AG04450 (cell line): ENCODE results near the gene DNAH10. TPM values are rescaled to one million over a fixed set of nuclear protein-coding genes. Genes with fewer than 3 reads are reported as not detected.

Experiments
- CTCF ChIA-PET: fragments of 300-600, 350-600 bp; formaldehyde crosslinking; extraction: SDS; loops from one replicate; lab custom pipeline; 2022; ENCODE audit warnings: antibody characterized with exemption, inconsistent platforms; lab: Charles Lee
- POLR2A ChIA-PET: fragments of 350-600 bp; formaldehyde crosslinking; extraction: SDS; loops from one replicate; lab custom pipeline; 2021; ENCODE audit warnings: antibody characterized with exemption, inconsistent platforms; lab: Yijun Ruan, JAX
- DNase-seq: peaks from one replicate; pipeline ENCODE4 v3.0.0-alpha.2; 2011; ENCODE audit warnings: low read depth, low spot score
- H3K27ac ChIP-seq: one replicate; pipeline ENCODE4 v1.5.1; 2012; ENCODE audit warnings: low read depth, low read length, control low read depth
- H3K27me3 ChIP-seq: one replicate; pipeline ENCODE4 v1.6.0; 2012; ENCODE audit warnings: low read length; ENCODE audit not compliant: control insufficient read depth, insufficient read depth
- H3K4me3 ChIP-seq: 2 replicates; pipeline ENCODE4 v1.5.1; 2011; ENCODE audit warnings: mild to moderate bottlenecking, low read depth, low read length, control low read depth
- H3K9me3 ChIP-seq: 2 replicates; pipeline ENCODE4 v1.5.1; 2012; ENCODE audit warnings: low read length; ENCODE audit not compliant: control insufficient read depth, insufficient read depth
- CTCF ChIP-seq: IDR thresholded peaks from 2 replicates; pipeline ENCODE4 v1.5.1; 2011; ENCODE audit warnings: low read depth, low read length, control low read depth, inconsistent platforms
- polyA plus RNA-seq: library from polyadenylated mRNA; depleted of rRNA; stranded (reverse); fragments of >200 nt; gene quantifications from 2 replicates; pipeline ENCODE4 v1.2.3, GENCODE V29; 2011

The DNAH10 gene
- polyA plus RNA-seq, 1 experiment: 9.1 TPM

- TF ChIP-seq CTCF: no peak
- ChIA-PET CTCF (interaction anchor here (0.6 to 0.7 kb wide), 2 partner anchors 17 to 306 kb away, joined by 3 to 4 read pairs; no protein-coding TSS in a partner anchor), POLR2A (interaction anchor here (0.7 kb wide), 1 partner anchor 19 kb away, joined by 4 read pairs; no protein-coding TSS in a partner anchor)
- Histone ChIP-seq H3K27ac (no peak overlapping the region), H3K27me3 (peaks cover 4% of the 10 kb centered on the region), H3K4me3 (no peak overlapping the region), H3K9me3 (no peaks in the 10 kb centered on the region; the same call in 1 of the 2 replicates)
- no peak for DNase-seq
These were observed 91.4 kb downstream of the DNAH10 start for GRCh38 chr12:123853396-123854070.

GRCh38 chr12:123854232-123854631 lies 92.1 kb downstream of the DNAH10 start:
- no peak overlapping the region for H3K4me3 ChIP-seq
- CTCF ChIA-PET: interaction anchor here (0.6 to 0.7 kb wide), 2 partner anchors 17 to 305 kb away, joined by 3 to 4 read pairs; no protein-coding TSS in a partner anchor
- no peak overlapping the region for H3K27ac ChIP-seq
- H3K27me3 ChIP-seq: peaks cover 2% of the 10 kb centered on the region
- no peak for TF ChIP-seq CTCF
- DNase-seq: no peak
- no peaks in the 10 kb centered on the region; the same call in 1 of the 2 replicates for H3K9me3 ChIP-seq
- POLR2A ChIA-PET: interaction anchor here (0.7 kb wide), 1 partner anchor 18 kb away, joined by 4 read pairs; no protein-coding TSS in a partner anchor

GRCh38 chr12:123854918-123855317 lies 92.8 kb downstream of the DNAH10 start:
- H3K9me3 ChIP-seq: no peaks in the 10 kb centered on the region; the same call in 1 of the 2 replicates
- no peak for DNase-seq
- ChIA-PET CTCF (no interaction called here), POLR2A (no interaction called here)
- H3K27ac ChIP-seq: no peak overlapping the region
- no peak for TF ChIP-seq CTCF
- H3K27me3 ChIP-seq: no peaks in the 10 kb centered on the region
- H3K4me3 ChIP-seq: no peak overlapping the region

GRCh38 chr12:123856681-123857080 lies 94.6 kb downstream of the DNAH10 start:
- TF ChIP-seq CTCF: no peak
- Histone ChIP-seq H3K27ac (no peak overlapping the region), H3K27me3 (peaks cover 4% of the 10 kb centered on the region), H3K4me3 (no peak overlapping the region), H3K9me3 (no peaks in the 10 kb centered on the region)
- POLR2A ChIA-PET: no interaction called here
- DNase-seq: no peak
- CTCF ChIA-PET: no interaction called here

- ChIA-PET CTCF (no interaction called here), POLR2A (no interaction called here)
- TF ChIP-seq CTCF: no peak
- no peaks in the 10 kb centered on the region for H3K9me3 ChIP-seq
- H3K4me3 ChIP-seq: no peak overlapping the region
- peaks cover 9% of the 10 kb centered on the region for H3K27me3 ChIP-seq
- DNase-seq: no peak
- H3K27ac ChIP-seq: no peak overlapping the region
These were observed 96.1 kb downstream of the DNAH10 start for GRCh38 chr12:123858176-123858575.
